OCI-LY7 (cell line): Measurements from ENCODE around the gene ANO2.

ENCODE experiments used
- EZH2phosphoT487 ChIP-seq: fragments of 200-600 bp; sonication (generic); IDR thresholded peaks from 2 replicates; pipeline ENCODE4 v1.6.1; 2018; ENCODE audit warnings: low read depth, borderline replicate concordance, mild to moderate bottlenecking, mixed run types, antibody characterized with exemption, low read length, moderate library complexity, mixed read lengths
- TF ChIP-seq, protein P1 (sequence below): fragments of 200-600 bp; sonication (generic); conservative IDR thresholded peaks from 2 replicates; pipeline ENCODE4 v1.5.1; 2014; ENCODE audit warnings: mild to moderate bottlenecking, antibody characterized with exemption, low read length, moderate library complexity, mixed read lengths

DNA sequence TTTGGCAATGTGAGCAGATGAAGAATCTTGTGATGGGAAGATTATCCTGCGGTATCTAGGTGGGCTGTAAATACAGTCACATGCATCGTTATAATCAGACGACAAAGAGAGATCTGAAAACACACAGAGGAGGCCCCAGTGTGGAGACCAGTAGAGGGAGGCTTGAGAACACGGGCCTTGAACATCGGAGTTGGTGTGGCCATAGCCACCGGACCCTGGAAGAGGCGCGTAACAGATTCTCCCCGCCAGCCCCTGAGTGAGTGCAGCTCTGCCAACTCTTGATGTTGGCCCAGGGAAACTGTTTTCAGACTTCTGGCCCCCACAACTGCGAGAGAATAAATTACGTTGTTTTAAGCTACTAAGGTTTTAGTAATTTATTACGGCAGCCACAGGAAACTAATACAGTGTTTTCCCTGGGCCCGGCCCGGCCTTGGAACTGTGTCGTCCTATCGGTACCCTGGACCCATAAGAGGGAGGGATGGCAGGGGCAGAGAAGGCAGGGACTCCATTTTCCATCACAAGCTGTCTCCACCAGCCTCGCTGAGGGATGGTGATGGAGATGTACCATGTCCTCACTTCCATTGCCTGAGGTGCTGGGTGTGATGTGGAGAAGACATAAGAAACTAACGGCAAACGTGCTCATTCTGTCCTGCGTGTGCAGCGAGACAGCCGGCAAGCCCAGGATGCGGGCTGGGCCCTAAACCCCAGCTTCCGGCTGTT, 421.5 kb downstream of the ANO2 start:
- no peak for TF ChIP-seq EZH2phosphoT487
- TF ChIP-seq, protein P1, sequence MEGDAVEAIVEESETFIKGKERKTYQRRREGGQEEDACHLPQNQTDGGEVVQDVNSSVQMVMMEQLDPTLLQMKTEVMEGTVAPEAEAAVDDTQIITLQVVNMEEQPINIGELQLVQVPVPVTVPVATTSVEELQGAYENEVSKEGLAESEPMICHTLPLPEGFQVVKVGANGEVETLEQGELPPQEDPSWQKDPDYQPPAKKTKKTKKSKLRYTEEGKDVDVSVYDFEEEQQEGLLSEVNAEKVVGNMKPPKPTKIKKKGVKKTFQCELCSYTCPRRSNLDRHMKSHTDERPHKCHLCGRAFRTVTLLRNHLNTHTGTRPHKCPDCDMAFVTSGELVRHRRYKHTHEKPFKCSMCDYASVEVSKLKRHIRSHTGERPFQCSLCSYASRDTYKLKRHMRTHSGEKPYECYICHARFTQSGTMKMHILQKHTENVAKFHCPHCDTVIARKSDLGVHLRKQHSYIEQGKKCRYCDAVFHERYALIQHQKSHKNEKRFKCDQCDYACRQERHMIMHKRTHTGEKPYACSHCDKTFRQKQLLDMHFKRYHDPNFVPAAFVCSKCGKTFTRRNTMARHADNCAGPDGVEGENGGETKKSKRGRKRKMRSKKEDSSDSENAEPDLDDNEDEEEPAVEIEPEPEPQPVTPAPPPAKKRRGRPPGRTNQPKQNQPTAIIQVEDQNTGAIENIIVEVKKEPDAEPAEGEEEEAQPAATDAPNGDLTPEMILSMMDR: no peak
